AG04449 (cell line): ENCODE measurements around the gene RBFOX1.

Source experiments
- CTCF ChIA-PET: fragments of 350-600 bp; formaldehyde crosslinking; extraction: SDS; loops from one replicate; lab custom pipeline; 2021; ENCODE audit warnings: antibody characterized with exemption; lab: Yijun Ruan, JAX
- POLR2A ChIA-PET: fragments of 400-600, 350-600 bp; formaldehyde crosslinking; extraction: SDS; loops from one replicate; lab custom pipeline; 2020; ENCODE audit warnings: antibody characterized with exemption, inconsistent platforms; lab: Yijun Ruan, JAX
- DNase-seq: peaks from one replicate; pipeline ENCODE4 v3.0.0-alpha.2; 2010; ENCODE audit warnings: low read depth, low spot score
- H3K4me3 ChIP-seq: 2 replicates; pipeline ENCODE4 v1.5.1; 2011; ENCODE audit warnings: low read depth, mild to moderate bottlenecking, control low read depth, low read length
- TF ChIP-seq, protein P1 (sequence below): IDR thresholded peaks from one replicate; pipeline ENCODE4 v1.5.1; 2011; ENCODE audit warnings: mild to moderate bottlenecking, moderate library complexity, low read length, control low read depth, inconsistent platforms; ENCODE audit not compliant: insufficient read depth; ENCODE audit errors: missing control alignments

RBFOX1 gene

DNA sequence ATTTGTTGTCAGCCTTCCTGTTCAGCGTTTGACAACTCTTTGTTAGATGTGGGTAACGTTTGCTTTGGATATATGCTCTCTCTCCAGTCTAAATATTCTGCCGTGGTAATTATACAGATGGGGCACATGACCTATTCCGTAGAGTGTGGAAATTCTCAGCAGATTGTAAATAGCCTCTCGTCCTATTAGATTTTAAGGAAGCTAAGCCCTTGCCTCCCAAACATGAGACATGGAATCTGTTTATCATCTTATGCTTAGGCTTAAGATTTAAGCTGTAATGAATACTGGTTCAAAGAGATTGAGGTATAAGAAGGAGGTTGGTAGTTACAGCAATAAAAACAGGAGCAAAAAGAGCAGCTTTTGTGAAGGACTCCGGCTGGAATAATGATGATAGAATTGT lies 87.4 kb downstream of the RBFOX1 start:
- TF ChIP-seq, protein P1, sequence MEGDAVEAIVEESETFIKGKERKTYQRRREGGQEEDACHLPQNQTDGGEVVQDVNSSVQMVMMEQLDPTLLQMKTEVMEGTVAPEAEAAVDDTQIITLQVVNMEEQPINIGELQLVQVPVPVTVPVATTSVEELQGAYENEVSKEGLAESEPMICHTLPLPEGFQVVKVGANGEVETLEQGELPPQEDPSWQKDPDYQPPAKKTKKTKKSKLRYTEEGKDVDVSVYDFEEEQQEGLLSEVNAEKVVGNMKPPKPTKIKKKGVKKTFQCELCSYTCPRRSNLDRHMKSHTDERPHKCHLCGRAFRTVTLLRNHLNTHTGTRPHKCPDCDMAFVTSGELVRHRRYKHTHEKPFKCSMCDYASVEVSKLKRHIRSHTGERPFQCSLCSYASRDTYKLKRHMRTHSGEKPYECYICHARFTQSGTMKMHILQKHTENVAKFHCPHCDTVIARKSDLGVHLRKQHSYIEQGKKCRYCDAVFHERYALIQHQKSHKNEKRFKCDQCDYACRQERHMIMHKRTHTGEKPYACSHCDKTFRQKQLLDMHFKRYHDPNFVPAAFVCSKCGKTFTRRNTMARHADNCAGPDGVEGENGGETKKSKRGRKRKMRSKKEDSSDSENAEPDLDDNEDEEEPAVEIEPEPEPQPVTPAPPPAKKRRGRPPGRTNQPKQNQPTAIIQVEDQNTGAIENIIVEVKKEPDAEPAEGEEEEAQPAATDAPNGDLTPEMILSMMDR, result no peak
- CTCF ChIA-PET, result no interaction called here
- DNase-seq, result no peak
- POLR2A ChIA-PET, result no interaction called here
- H3K4me3 ChIP-seq, result no peak overlapping the region

DNA sequence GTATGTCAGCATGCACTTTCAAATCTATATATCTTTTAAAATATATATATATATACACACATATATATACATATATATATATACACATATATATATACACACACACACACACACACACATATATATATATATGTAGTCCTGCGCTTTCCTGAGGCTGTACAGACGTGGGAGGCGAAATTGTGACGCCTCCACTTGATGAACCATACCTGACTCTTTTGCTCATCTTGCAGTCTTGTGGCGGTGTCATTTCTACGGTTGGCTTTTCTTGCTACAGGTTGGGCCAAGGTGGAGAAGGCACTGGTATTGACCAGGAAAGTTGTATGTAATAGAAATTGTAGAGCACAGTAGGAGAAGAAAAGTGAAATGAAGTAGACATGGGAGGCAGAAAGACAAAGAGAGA lies 88.2 kb downstream of the RBFOX1 start:
- H3K4me3 ChIP-seq, result no peak overlapping the region
- TF ChIP-seq, protein P1, result no peak
- POLR2A ChIA-PET, result no interaction called here
- DNase-seq, result no peak
- CTCF ChIA-PET, result no interaction called here

DNA sequence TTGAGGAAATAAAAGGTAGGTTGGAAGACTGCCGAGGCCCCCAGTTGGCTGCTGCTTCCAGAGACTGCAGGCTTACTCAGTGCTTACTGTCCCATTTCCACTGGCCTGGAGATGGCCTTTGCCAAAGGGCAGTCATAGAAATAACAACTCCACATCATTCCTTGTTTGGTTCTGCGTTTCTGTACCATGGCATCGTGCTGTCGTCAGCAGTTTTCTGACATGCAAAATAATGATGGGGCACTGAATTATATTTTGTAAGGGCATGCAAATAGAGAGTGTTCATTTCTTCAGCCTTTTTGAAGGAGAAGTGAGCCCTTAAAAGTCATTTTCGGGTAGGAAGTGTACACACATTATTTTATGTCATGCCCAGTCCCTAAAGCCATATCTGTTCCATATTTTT lies 88.9 kb downstream of the RBFOX1 start:
- TF ChIP-seq, protein P1, result no peak
- CTCF ChIA-PET, result no interaction called here
- no peak overlapping the region for H3K4me3 ChIP-seq
- no peak for DNase-seq
- POLR2A ChIA-PET, result no interaction called here

DNA sequence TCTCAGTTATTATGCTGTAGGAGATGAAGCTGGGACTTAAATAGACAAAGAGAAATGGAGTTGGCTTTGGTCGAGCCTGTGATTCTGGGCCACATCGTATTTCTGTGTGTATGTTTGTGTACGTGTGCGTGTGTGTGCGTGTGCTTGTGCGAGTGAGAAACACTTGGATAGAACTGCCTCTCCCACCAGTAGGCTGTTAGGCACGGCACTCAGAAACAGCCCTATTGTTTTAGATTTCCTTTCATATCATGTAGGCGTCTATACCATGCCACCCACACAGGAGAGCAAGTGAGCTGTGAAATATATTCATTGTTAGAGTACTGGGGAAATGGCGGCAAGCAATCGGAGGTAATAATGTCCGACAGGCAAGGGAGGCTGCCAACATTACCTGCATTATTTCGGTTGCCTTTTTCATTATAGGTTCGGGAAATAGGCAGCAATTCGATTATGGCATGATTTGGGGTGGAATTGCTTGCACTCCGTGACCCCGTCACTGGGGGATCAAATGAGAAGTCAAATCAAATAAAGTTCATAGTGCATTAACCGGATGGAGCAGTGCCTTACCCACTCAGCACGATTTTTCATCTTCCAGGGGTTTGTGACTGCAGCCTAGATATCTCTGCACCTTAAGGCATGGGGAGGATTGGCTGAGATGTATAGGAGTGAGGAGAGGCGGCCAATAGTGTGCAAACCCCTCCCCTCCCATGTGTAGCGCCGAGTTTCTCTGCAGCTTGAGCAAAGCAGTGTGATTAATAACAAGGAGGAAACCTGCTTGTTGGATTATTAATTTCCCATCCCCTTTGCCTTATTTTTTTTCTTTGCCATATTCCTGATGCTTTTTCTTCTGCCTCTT lies 89.6 kb downstream of the RBFOX1 start:
- POLR2A ChIA-PET, result no interaction called here
- H3K4me3 ChIP-seq, result no peak overlapping the region
- DNase-seq, result no peak
- TF ChIP-seq, protein P1, result no peak
- CTCF ChIA-PET, result no interaction called here

DNA sequence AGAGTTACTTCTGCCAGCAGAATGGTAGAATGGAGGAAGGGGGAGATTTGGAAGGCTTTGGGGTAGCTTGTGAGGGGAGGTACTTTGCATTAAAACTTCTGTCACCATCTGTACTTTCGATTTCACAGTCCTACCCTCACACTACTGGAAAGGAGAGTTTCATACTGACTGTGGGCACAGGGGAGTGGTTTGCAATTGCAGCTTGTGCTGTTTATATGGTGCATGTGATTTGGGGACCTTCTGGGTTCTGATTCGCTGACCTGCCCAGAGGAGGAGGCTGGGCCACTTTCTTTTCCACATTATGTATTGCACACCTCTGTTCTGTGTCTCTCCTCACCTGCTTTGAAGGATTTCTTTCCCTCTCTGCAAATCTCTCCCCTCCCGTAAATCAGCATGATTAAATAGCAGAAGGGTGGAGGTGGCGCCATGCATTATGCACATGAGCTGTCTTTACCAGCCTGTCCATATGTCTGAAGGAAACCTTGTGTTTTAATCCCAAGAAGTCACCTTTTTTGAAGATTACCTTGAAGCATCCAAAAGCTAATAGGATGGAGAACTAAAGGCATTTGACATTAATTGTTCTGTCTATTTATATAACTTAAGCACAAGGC lies 90.9 kb downstream of the RBFOX1 start:
- TF ChIP-seq, protein P1, result no peak
- no peak overlapping the region for H3K4me3 ChIP-seq
- POLR2A ChIA-PET, result no interaction called here
- CTCF ChIA-PET, result no interaction called here
- no peak for DNase-seq

DNA sequence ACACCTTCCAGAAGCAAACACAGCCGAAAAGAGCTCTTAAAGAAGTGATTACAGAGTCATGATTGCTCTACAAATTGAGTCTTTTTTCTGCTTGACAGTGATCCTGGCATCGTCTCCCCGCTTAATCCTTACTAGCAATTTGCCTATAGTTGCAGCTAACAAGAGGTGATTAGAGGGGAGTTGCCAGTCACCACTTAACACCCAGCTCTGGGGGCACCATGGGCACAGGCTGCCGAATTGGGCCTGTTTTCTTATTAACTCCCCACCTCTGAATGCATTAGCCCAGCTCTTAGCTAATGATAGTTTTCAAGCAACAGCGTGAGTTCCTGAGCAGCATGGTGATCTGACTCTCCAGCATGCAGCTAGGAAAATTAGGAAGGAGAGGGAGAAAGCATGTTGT lies 93.5 kb downstream of the RBFOX1 start:
- TF ChIP-seq, protein P1, result no peak
- no peak overlapping the region for H3K4me3 ChIP-seq
- CTCF ChIA-PET, result no interaction called here
- POLR2A ChIA-PET, result no interaction called here
- no peak for DNase-seq
